Gastrocnemius medialis (tissue), 4 donors: Measurements from ENCODE around the gene EXOSC1.

Experiments
- POLR2A ChIP-seq, 2 donors: fragments of 450-650 bp; IDR thresholded peaks; one replicate each; pipeline ENCODE4 v1.6.1; 2017; ENCODE audit warnings: antibody characterized with exemption in 2 of 2, mild to moderate bottlenecking in 2 of 2, moderate library complexity in 2 of 2
- TF ChIP-seq, protein P1 (sequence below), 5 experiments: fragments of 450-650 bp in 3 of 5; fragments of 200-600 bp in 2 of 5; sonication (generic) in 2 of 5; IDR thresholded peaks in 4 of 5; conservative IDR thresholded peaks in 1 of 5; 1 replicate in 4 of 5; 2 replicates in 1 of 5; pipeline ENCODE4 v1.5.1; 2016 to 2019; ENCODE audit warnings: antibody characterized with exemption in 5 of 5, mild to moderate bottlenecking in 3 of 5, moderate library complexity in 3 of 5

DNA sequence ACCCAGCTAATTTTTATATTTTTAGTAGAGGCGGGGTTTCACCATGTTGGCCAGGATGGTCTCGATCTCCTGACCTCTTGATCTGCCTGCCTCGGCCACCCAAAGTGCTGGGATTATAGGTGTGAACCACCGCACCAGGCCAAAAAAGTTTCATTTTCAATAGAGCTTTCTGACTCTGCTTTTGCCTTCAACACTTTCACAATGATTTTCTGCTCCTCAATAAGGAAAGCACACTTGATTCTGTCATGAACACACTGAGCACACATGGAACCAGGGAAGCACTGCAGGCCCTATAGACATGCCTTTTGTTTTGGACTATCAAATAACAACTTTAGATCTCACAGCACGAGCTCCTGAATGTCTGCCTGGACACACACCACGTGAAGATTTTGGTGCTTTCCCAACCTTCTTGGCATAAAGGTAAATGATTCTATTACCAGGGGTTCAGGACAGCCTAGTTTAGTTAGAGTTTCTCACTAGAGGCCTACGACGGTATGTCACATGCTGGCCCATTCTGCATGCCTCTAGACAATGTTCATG lies 52.7 kb downstream of the EXOSC1 start:
- TF ChIP-seq POLR2A (IDR thresholded peaks at IDR 0.05), result no peak
- TF ChIP-seq, protein P1, sequence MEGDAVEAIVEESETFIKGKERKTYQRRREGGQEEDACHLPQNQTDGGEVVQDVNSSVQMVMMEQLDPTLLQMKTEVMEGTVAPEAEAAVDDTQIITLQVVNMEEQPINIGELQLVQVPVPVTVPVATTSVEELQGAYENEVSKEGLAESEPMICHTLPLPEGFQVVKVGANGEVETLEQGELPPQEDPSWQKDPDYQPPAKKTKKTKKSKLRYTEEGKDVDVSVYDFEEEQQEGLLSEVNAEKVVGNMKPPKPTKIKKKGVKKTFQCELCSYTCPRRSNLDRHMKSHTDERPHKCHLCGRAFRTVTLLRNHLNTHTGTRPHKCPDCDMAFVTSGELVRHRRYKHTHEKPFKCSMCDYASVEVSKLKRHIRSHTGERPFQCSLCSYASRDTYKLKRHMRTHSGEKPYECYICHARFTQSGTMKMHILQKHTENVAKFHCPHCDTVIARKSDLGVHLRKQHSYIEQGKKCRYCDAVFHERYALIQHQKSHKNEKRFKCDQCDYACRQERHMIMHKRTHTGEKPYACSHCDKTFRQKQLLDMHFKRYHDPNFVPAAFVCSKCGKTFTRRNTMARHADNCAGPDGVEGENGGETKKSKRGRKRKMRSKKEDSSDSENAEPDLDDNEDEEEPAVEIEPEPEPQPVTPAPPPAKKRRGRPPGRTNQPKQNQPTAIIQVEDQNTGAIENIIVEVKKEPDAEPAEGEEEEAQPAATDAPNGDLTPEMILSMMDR (IDR thresholded peaks at IDR 0.05 in 4 of 5, conservative IDR thresholded peaks at IDR 0.05 in 1 of 5), result no peak
